GM12872 (cell line): Measurements from ENCODE around the gene CALCB.

ENCODE experiments used
- CTCF ChIP-seq: IDR thresholded peaks from 3 replicates; pipeline ENCODE4 v1.5.1; 2011; ENCODE audit warnings: low read depth, mild to moderate bottlenecking, low read length, moderate library complexity; ENCODE audit not compliant: insufficient read depth

CALCB gene

GRCh38 chr11:15073361-15074205 lies at the start of gene CALCB:
Gene CALCB (plus strand): TSS chr11:15073593. CDS start chr11:15074719, 1,126 bp downstream.
- no peak for TF ChIP-seq CTCF

GRCh38 chr11:15027011-15027410 lies 46.4 kb upstream of the CALCB start:
- TF ChIP-seq CTCF: no peak

GRCh38 chr11:15027956-15028355 lies 45.4 kb upstream of the CALCB start:
- no peak for TF ChIP-seq CTCF

GRCh38 chr11:15028379-15028778 lies 45.0 kb upstream of the CALCB start:
- no peak for TF ChIP-seq CTCF

GRCh38 chr11:15034687-15035267 lies 38.6 kb upstream of the CALCB start:
- no peak for TF ChIP-seq CTCF

- TF ChIP-seq CTCF: no peak
Measured at GRCh38 chr11:15035283-15035682, 38.1 kb upstream of the CALCB start.

- TF ChIP-seq CTCF: no peak
Measured at GRCh38 chr11:15038963-15039362, 34.4 kb upstream of the CALCB start.
